NB4 (cell line): Measurements from ENCODE around the gene REPIN1.
A peak's percentile ranks its signal among the peaks of the same experiment; 100 is the strongest.

ENCODE experiments used
- MYC ChIP-seq: IDR thresholded peaks from 2 replicates; pipeline ENCODE4 v1.6.1; 2011; ENCODE audit warnings: low read depth, low read length
- TF ChIP-seq, protein P1 (sequence below): IDR thresholded peaks from one replicate; pipeline ENCODE4 v1.5.1; 2012; ENCODE audit warnings: low read depth, low read length

DNA sequence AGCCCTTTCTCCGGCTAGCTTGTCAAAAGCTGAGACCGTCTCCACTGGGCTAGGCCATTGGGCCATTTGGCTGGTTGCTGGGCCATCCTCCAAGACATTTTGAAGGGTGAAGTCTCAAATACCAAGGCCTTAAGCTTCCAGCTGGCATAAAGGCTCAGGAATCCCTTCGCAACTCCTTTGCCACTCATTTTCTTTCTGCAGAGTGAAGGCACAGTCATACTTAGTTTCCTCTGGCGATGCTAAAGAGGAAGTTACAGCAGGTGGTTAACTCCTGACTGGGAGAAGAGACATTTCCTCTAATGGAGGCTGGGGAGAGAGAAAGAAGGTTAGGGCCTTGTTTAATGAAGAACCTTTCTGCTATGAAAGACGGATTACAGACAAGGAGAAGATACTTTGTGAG lies 4.8 kb upstream of the REPIN1 start:
- peak; percentile 62 for TF ChIP-seq MYC
- TF ChIP-seq, protein P1, sequence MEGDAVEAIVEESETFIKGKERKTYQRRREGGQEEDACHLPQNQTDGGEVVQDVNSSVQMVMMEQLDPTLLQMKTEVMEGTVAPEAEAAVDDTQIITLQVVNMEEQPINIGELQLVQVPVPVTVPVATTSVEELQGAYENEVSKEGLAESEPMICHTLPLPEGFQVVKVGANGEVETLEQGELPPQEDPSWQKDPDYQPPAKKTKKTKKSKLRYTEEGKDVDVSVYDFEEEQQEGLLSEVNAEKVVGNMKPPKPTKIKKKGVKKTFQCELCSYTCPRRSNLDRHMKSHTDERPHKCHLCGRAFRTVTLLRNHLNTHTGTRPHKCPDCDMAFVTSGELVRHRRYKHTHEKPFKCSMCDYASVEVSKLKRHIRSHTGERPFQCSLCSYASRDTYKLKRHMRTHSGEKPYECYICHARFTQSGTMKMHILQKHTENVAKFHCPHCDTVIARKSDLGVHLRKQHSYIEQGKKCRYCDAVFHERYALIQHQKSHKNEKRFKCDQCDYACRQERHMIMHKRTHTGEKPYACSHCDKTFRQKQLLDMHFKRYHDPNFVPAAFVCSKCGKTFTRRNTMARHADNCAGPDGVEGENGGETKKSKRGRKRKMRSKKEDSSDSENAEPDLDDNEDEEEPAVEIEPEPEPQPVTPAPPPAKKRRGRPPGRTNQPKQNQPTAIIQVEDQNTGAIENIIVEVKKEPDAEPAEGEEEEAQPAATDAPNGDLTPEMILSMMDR = no peak
